Loucy (cell line): ENCODE measurements around the gene DRAXIN.

Experiments used
- H2AFZ ChIP-seq: fragments of 200-600 bp; sonication (generic); 2 replicates; pipeline ENCODE4 v1.6.0; 2016; ENCODE audit warnings: antibody characterized with exemption, mild to moderate bottlenecking, low read length, moderate library complexity
- H3F3A ChIP-seq: fragments of 200-600 bp; 2 replicates; pipeline ENCODE4 v1.6.0; 2016; ENCODE audit warnings: antibody characterized with exemption, low read depth, mild to moderate bottlenecking
- H3K27me3 ChIP-seq: fragments of 200-600 bp; sonication (generic); 2 replicates; pipeline ENCODE4 v1.6.1; 2014; ENCODE audit warnings: low read length, mild to moderate bottlenecking; ENCODE audit not compliant: insufficient read depth, poor library complexity, severe bottlenecking
- H3K36me3 ChIP-seq: fragments of 200-600 bp; sonication (generic); 2 replicates; pipeline ENCODE4 v1.6.1; 2016; ENCODE audit warnings: low read length; ENCODE audit not compliant: insufficient read depth
- H3K4me1 ChIP-seq: fragments of 200-600 bp; sonication (generic); 2 replicates; pipeline ENCODE4 v1.5.1; 2014; ENCODE audit warnings: low read length, mild to moderate bottlenecking; ENCODE audit not compliant: insufficient read depth, poor library complexity, severe bottlenecking
- H3K4me2 ChIP-seq: fragments of 200-600 bp; sonication (generic); 2 replicates; pipeline ENCODE4 v1.6.0; 2014; ENCODE audit warnings: antibody characterized with exemption, low read length, low read depth, mild to moderate bottlenecking; ENCODE audit not compliant: poor library complexity, severe bottlenecking
- H3K4me3 ChIP-seq: fragments of 200-600 bp; sonication (generic); 2 replicates; pipeline ENCODE4 v1.5.1; 2014; ENCODE audit warnings: low read length, mild to moderate bottlenecking, mixed read lengths; ENCODE audit not compliant: poor library complexity, severe bottlenecking
- H3K79me2 ChIP-seq: fragments of 200-600 bp; sonication (generic); 2 replicates; pipeline ENCODE4 v1.6.1; 2014; ENCODE audit warnings: low read length; ENCODE audit not compliant: insufficient read depth
- H3K9ac ChIP-seq: fragments of 200-600 bp; sonication (generic); 2 replicates; pipeline ENCODE4 v1.6.0; 2014; ENCODE audit warnings: mild to moderate bottlenecking, low read depth, low read length, moderate library complexity; ENCODE audit not compliant: poor library complexity, severe bottlenecking
- H3K9me2 ChIP-seq: fragments of 200-600 bp; sonication (generic); replicated peaks from 2 replicates; pipeline ENCODE4 v1.6.1; 2016; ENCODE audit warnings: low read depth, low read length, mixed read lengths
- H3K9me3 ChIP-seq: fragments of 200-600 bp; sonication (generic); 2 replicates; pipeline ENCODE4 v1.6.1; 2014; ENCODE audit warnings: mild to moderate bottlenecking, antibody characterized with exemption, low read length, low read depth; ENCODE audit not compliant: insufficient read depth
- H4K20me1 ChIP-seq: fragments of 200-600 bp; sonication (generic); 2 replicates; pipeline ENCODE4 v1.6.0; 2014; ENCODE audit warnings: antibody characterized with exemption, low read length, mild to moderate bottlenecking; ENCODE audit not compliant: insufficient read depth, poor library complexity, severe bottlenecking
- CTCF ChIP-seq: fragments of 200-600 bp; sonication (generic); conservative IDR thresholded peaks from 2 replicates; pipeline ENCODE4 v1.5.1; 2014; ENCODE audit warnings: mild to moderate bottlenecking, antibody characterized with exemption, low read length
- EZH2phosphoT487 ChIP-seq: fragments of 200-600 bp; IDR thresholded peaks from 2 replicates; pipeline ENCODE4 v1.6.1; 2018; ENCODE audit warnings: antibody characterized with exemption, mild to moderate bottlenecking, moderate library complexity, borderline replicate concordance

The DRAXIN gene

GRCh38 chr1:11771481-11772043, 80.1 kb downstream of the DRAXIN start:
- Histone ChIP-seq H3K9me2 (no peaks in the 10 kb centered on the region), H3F3A (no peaks in the 10 kb centered on the region), H3K4me2 (no peak overlapping the region), H3K27me3 (no peaks in the 10 kb centered on the region), H4K20me1 (no peaks in the 10 kb centered on the region), H3K36me3 (no peaks in the 10 kb centered on the region), H3K4me1 (no peaks in the 10 kb centered on the region), H3K9ac (no peak overlapping the region), H3K4me3 (no peak overlapping the region), H2AFZ (no peak overlapping the region), H3K9me3 (no peaks in the 10 kb centered on the region), H3K79me2 (no peaks in the 10 kb centered on the region)
- TF ChIP-seq CTCF, result no peak
- no peak for TF ChIP-seq EZH2phosphoT487

- H3K9ac ChIP-seq, result no peak overlapping the region
- no peaks in the 10 kb centered on the region for H3K79me2 ChIP-seq
- 0 out of 2 replicates have a peak overlapping the region, but pooled peaks have one; percentile 2 for H2AFZ ChIP-seq
- H3K4me3 ChIP-seq, result no peak overlapping the region
- no peaks in the 10 kb centered on the region for H3K9me2 ChIP-seq
- H3K4me2 ChIP-seq, result no peak overlapping the region
- no peaks in the 10 kb centered on the region for H3K27me3 ChIP-seq
- no peaks in the 10 kb centered on the region for H3F3A ChIP-seq
- H3K4me1 ChIP-seq, result no peaks in the 10 kb centered on the region
- H3K36me3 ChIP-seq, result no peaks in the 10 kb centered on the region
- TF ChIP-seq EZH2phosphoT487 (no peak), CTCF (no peak)
- H3K9me3 ChIP-seq, result no peaks in the 10 kb centered on the region
- no peaks in the 10 kb centered on the region for H4K20me1 ChIP-seq
Observed at GRCh38 chr1:11772458-11772857, 80.9 kb downstream of the DRAXIN start.

GRCh38 chr1:11774753-11775152, 83.2 kb downstream of the DRAXIN start:
- H2AFZ ChIP-seq, result no peak overlapping the region
- no peak overlapping the region for H3K4me3 ChIP-seq
- H3K9ac ChIP-seq, result no peak overlapping the region
- no peaks in the 10 kb centered on the region for H3F3A ChIP-seq
- H3K4me2 ChIP-seq, result no peak overlapping the region
- TF ChIP-seq EZH2phosphoT487 (no peak), CTCF (no peak)
- no peaks in the 10 kb centered on the region for H3K79me2 ChIP-seq
- H3K9me3 ChIP-seq, result no peaks in the 10 kb centered on the region
- H4K20me1 ChIP-seq, result no peaks in the 10 kb centered on the region
- H3K4me1 ChIP-seq, result no peaks in the 10 kb centered on the region
- H3K9me2 ChIP-seq, result no peaks in the 10 kb centered on the region
- no peaks in the 10 kb centered on the region for H3K36me3 ChIP-seq
- no peaks in the 10 kb centered on the region for H3K27me3 ChIP-seq
